GM18526 (cell line): ENCODE results near the gene RAPGEF1.

Experiments
- POLR2A ChIP-seq: IDR thresholded peaks from 3 replicates; pipeline ENCODE4 v1.6.1; 2011; ENCODE audit not compliant: insufficient read length; ENCODE audit errors: extremely low read depth

RAPGEF1 gene

DNA sequence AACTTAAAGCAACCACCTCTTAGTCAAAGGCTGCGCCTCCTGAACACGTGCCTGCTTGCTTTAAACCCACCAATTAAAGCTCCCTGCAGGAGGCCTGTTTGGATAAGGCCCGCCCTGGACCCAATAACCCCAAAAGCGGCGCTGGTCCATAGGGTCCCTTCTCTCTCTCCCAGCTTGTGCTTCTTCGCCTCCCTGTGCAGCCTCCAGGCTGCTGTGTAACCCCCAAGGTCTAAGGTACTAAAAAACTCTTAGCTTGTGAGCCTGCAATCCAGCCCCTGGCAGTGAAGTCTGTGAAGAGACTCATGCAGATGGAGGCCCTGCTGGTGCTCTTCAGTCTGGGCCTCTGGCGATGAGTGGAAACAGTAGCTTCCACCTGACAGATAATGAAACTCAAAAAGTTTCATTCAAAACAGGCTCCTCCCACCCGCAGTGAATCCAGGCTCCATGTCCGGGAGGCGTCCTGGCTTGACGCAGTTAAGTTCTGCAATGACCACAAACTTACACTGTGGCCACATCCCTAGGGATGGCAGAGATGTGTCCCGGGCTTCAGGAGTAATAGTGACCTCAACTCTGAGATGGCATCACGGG, 97.3 kb downstream of the RAPGEF1 start:
- TF ChIP-seq POLR2A, result no peak

GRCh38 chr9:131641618-131642495, 98.0 kb downstream of the RAPGEF1 start:
- TF ChIP-seq POLR2A, result no peak

DNA sequence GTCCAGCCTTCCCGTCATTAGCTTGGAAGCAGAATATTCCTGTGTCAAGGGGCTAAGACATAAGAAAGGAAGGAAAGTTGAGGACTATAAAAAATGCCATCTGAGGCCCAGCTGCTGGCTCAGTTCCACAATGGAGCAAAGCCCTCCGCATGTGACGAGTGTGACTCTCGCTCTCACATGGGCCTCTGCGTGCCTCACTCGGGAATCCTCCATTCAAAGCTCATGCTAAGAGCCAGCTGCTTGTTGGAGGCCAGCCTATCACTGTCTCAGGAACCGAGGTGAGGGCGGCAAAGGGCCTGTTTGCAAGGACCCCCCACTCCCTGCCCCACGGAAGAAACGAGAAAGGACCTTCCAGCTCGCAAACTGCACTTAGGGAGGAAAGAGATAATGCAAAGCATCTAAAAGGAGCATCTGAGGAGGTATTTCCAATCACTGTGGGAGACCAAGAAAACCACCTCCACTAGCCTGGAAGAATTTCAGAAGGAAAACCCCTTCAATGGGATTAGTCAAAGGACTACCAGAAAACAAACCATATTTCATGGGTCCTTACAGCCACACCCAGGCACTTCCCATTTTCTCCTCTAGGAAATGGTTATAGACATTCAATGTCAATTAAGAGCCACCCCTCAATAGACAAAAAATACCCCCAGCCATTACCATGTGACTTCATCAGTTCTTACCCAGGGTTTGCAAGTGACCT, 99.3 kb downstream of the RAPGEF1 start:
- TF ChIP-seq POLR2A, result no peak

GRCh38 chr9:131639769-131640437, 100.0 kb downstream of the RAPGEF1 start:
- TF ChIP-seq POLR2A, result no peak

GRCh38 chr9:131636593-131636992, 103.3 kb downstream of the RAPGEF1 start:
- TF ChIP-seq POLR2A, result no peak

DNA sequence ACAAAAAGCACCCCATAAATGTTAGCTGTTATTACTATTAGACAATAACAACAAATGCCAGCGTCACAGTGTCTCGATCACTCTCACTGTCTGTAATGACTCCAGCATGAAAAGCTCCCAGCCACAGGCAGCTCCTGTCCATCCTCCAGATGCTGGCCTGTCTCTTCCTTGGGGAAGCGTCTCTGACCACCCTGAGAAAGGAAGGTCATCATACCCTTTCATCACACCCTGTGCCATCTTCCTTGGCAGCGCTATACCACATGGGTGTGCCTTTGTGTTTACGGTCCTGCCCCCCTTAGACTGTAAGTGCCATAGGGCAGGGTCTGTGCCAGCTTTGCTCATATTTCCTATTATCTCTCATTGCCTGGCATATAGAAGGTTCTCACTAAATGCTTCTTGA, 104.0 kb downstream of the RAPGEF1 start:
- no peak for TF ChIP-seq POLR2A

- TF ChIP-seq POLR2A, result no peak
These were observed 104.6 kb downstream of the RAPGEF1 start for GRCh38 chr9:131635285-131635684.

GRCh38 chr9:131633491-131634031, 106.3 kb downstream of the RAPGEF1 start:
- no peak for TF ChIP-seq POLR2A

DNA sequence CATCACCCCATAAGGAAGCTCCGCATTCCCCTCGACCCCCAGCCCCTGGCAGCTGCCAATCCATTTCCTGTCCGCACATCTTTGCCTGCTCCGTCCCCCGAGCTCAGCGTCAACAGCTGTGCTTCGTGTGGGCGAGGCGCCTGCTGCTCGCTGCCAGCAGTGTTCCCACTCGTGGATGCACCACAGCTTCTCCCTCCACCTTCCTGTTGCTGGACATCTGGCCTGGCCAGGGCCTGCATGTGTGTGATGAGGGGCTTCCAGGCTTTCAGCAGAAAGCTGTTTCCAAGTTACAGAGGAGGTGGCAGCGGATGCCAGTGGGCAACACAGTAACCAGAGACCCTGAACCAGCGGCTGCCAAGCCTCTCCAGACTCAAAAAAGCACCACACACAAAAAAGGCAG, 108.6 kb downstream of the RAPGEF1 start:
- no peak for TF ChIP-seq POLR2A

DNA sequence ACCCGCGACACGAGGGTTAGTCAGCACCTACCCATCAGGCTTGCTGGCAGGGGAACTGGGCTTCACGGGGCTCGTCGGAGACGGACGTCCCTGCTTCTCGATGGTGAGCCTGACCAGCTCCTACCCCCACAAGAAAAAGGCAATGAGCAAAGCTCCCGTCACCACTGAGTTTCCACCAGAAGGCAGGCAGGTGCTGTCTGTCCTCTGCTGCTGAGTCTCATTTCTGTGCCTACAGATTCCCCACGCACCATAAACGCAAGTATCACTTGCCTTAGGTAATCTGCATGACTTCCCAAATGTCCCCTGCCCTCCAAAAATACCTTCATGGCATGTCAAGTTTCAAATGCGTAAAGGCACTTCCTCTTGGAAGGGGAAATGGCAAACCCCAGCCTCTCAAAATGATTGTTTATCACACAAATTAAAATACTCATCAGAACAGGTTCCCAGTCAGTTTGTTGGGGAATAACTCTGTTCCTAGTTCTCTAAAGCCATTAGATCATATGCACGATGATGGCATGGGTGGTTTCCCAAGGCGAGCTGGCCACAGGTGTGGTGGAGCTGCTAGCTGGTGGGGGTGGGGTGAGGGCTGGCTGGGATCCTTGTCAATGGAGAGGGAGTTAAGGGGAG, 109.6 kb downstream of the RAPGEF1 start:
- TF ChIP-seq POLR2A, result peak; percentile 25

- TF ChIP-seq POLR2A, result no peak
These were observed 110.1 kb downstream of the RAPGEF1 start for GRCh38 chr9:131629825-131630204.

- no peak for TF ChIP-seq POLR2A
These were observed 110.7 kb downstream of the RAPGEF1 start for GRCh38 chr9:131629226-131629500.

GRCh38 chr9:131628459-131629225, 111.2 kb downstream of the RAPGEF1 start:
- TF ChIP-seq POLR2A, result no peak
